HG02571 (cell line): ENCODE data around the gene LHX2.
"Not testable (repeated sequence)": the region's sequence is repeated elsewhere in the genome, so short reads cannot be mapped to it uniquely, and the experiment has no call there.

Experiments
- ATAC-seq: cut with Tn5 transposase; IDR thresholded peaks from one replicate; pipeline ENCODE4 v1.9.1; 2021; ENCODE audit warnings: mild to moderate bottlenecking, moderate library complexity; ENCODE audit not compliant: unreplicated experiment

Gene LHX2

GRCh38 chr9:124011460-124012301, at the start of gene LHX2:
LHX2 (plus strand) TSS chr9:124011768; CDS start chr9:124012349, 581 bp downstream.
- ATAC-seq = no peak

GRCh38 chr9:123964761-123965160, 46.8 kb upstream of the LHX2 start:
- ATAC-seq = no peak

GRCh38 chr9:123965801-123966686, 45.5 kb upstream of the LHX2 start:
- ATAC-seq = no peak

GRCh38 chr9:123967323-123967722, 44.2 kb upstream of the LHX2 start:
- no peak for ATAC-seq

GRCh38 chr9:123972618-123973017, 39.0 kb upstream of the LHX2 start:
- no peak for ATAC-seq

GRCh38 chr9:123973590-123974223, 37.9 kb upstream of the LHX2 start:
- ATAC-seq = no peak

- ATAC-seq = no peak
Measured at GRCh38 chr9:123974471-123974870, 37.1 kb upstream of the LHX2 start.

GRCh38 chr9:123975871-123976270, 35.7 kb upstream of the LHX2 start:
- no peak for ATAC-seq

- ATAC-seq = not testable (repeated sequence)
Measured at GRCh38 chr9:123976579-123976978, 35.0 kb upstream of the LHX2 start.

GRCh38 chr9:123978981-123979380, 32.6 kb upstream of the LHX2 start:
- ATAC-seq = no peak

- ATAC-seq = no peak
Measured at GRCh38 chr9:123982535-123982934, 29.0 kb upstream of the LHX2 start.

GRCh38 chr9:123983047-123983446, 28.5 kb upstream of the LHX2 start:
- ATAC-seq = no peak

GRCh38 chr9:123984802-123985201, 26.8 kb upstream of the LHX2 start:
- ATAC-seq = no peak

- no peak for ATAC-seq
Measured at GRCh38 chr9:123985869-123986268, 25.7 kb upstream of the LHX2 start.

GRCh38 chr9:123990427-123990826, 21.1 kb upstream of the LHX2 start:
- ATAC-seq = no peak

- ATAC-seq = not testable (repeated sequence)
Measured at GRCh38 chr9:123992679-123993078, 18.9 kb upstream of the LHX2 start.

GRCh38 chr9:123996731-123997421, 14.7 kb upstream of the LHX2 start:
- ATAC-seq = no peak

GRCh38 chr9:123997665-123998277, 13.8 kb upstream of the LHX2 start:
- ATAC-seq = peak; percentile 65

GRCh38 chr9:123998278-123998925, 13.2 kb upstream of the LHX2 start:
- ATAC-seq = no peak
